Measurements from ENCODE around the gene SORCS2. TPM values are rescaled to one million over a fixed set of nuclear protein-coding genes. Genes with fewer than 3 reads are reported as not detected.

The SORCS2 gene
- total RNA-seq, 2 donors from 2014 or later = 0.68 to 0.92 TPM

DNA sequence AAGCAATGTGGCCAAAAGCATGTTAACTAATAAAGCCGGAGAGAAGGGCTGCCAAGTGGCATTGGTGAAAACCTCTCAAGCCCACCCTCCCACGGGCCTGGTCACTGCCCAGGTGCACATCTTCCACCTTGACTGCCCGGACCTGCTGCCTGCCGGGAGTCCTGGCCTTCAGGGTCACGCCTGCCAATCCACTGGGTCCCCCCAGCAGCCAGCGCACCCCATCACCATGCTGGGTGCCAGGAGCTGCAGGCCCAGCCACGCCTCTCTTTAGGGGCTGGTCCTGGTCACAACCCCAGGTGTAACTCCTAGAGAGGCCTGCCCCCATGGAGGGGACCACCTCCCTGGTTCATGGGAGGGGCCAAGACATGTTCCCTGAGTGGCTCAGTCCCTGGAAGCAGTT, 176.0 kb downstream of the SORCS2 start:
- ATAC-seq (ENCODE audit: insufficient number of reproducible peaks, low FRiP score, low read depth) (no peak), DNase-seq (ENCODE audit: low spot score) (no peak)
- no peaks in the 10 kb centered on the region for H3K9me3 ChIP-seq
- TF ChIP-seq, protein P1, sequence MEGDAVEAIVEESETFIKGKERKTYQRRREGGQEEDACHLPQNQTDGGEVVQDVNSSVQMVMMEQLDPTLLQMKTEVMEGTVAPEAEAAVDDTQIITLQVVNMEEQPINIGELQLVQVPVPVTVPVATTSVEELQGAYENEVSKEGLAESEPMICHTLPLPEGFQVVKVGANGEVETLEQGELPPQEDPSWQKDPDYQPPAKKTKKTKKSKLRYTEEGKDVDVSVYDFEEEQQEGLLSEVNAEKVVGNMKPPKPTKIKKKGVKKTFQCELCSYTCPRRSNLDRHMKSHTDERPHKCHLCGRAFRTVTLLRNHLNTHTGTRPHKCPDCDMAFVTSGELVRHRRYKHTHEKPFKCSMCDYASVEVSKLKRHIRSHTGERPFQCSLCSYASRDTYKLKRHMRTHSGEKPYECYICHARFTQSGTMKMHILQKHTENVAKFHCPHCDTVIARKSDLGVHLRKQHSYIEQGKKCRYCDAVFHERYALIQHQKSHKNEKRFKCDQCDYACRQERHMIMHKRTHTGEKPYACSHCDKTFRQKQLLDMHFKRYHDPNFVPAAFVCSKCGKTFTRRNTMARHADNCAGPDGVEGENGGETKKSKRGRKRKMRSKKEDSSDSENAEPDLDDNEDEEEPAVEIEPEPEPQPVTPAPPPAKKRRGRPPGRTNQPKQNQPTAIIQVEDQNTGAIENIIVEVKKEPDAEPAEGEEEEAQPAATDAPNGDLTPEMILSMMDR (IDR thresholded peaks at IDR 0.05) = no peak
- H3K27ac ChIP-seq = no peak overlapping the region
- H3K4me1 ChIP-seq (ENCODE audit: control insufficient read depth in 1 of 2, low read depth in 2 of 2) = peaks cover 0 to 15% of the 10 kb centered on the region in 2 donors
- no peaks in the 10 kb centered on the region for H3K36me3 ChIP-seq
- peaks cover 7% of the 10 kb centered on the region for H3K27me3 ChIP-seq (replicated peaks; ENCODE audit: insufficient read depth)
- H3K4me3 ChIP-seq = no peak overlapping the region

DNA sequence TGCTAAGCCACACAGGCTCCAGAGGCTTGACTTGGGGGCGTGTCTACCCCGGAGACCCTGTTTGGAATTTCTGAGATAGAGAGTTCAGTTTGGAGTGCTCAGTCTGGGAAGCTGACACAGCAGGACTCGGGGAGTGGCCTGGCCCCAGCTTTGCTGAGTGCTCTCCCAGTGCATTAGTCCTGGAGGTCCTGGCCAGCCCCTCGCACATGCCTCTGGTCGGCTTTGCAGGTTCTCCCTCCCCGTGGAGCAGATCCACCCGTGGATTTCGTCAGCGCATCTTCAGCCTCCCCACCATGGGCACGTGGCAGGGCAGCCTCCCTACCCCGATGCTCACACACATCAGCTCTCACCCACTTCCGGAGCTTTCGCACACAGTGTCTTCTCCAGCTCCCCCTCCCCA, 177.2 kb downstream of the SORCS2 start:
- no peak overlapping the region for H3K27ac ChIP-seq

GRCh38 chr4:7370038-7370437, 177.7 kb downstream of the SORCS2 start:
- no peaks in the 10 kb centered on the region for H3K9me3 ChIP-seq
- TF ChIP-seq, protein P1 (IDR thresholded peaks at IDR 0.05) = no peak
- no peaks in the 10 kb centered on the region for H3K36me3 ChIP-seq
- peaks cover 7% of the 10 kb centered on the region for H3K27me3 ChIP-seq (replicated peaks; ENCODE audit: insufficient read depth)
- H3K27ac ChIP-seq = no peak overlapping the region
- H3K4me3 ChIP-seq = no peak overlapping the region
- peaks cover 0 to 15% of the 10 kb centered on the region in 2 donors for H3K4me1 ChIP-seq (ENCODE audit: control insufficient read depth in 1 of 2, low read depth in 2 of 2)
- DNase-seq (ENCODE audit: low spot score) (no peak), ATAC-seq (ENCODE audit: insufficient number of reproducible peaks, low FRiP score, low read depth) (no peak)

More for the DNA sequence above, 177.2 kb downstream of the SORCS2 start:
- no peak for ATAC-seq (ENCODE audit: insufficient number of reproducible peaks, low FRiP score, low read depth)
- DNase-seq (ENCODE audit: low spot score) = no peak
- Histone ChIP-seq H3K4me3 (no peak overlapping the region), H3K4me1 (ENCODE audit: control insufficient read depth in 1 of 2, low read depth in 2 of 2) (peaks cover 0 to 15% of the 10 kb centered on the region in 2 donors), H3K27me3 (replicated peaks; ENCODE audit: insufficient read depth) (peaks cover 7% of the 10 kb centered on the region), H3K36me3 (no peaks in the 10 kb centered on the region), H3K9me3 (no peaks in the 10 kb centered on the region)
- TF ChIP-seq, protein P1 (IDR thresholded peaks at IDR 0.05) = no peak

GRCh38 chr4:7371210-7371941, 179.0 kb downstream of the SORCS2 start:
- DNase-seq (ENCODE audit: low spot score) (no peak), ATAC-seq (ENCODE audit: insufficient number of reproducible peaks, low FRiP score, low read depth) (no peak)
- H3K9me3 ChIP-seq = no peaks in the 10 kb centered on the region
- TF ChIP-seq, protein P1 (IDR thresholded peaks at IDR 0.05) = no peak
- no peak overlapping the region for H3K4me3 ChIP-seq
- no peak overlapping the region for H3K27ac ChIP-seq
- H3K36me3 ChIP-seq = no peaks in the 10 kb centered on the region
- H3K4me1 ChIP-seq (ENCODE audit: control insufficient read depth in 1 of 2, low read depth in 2 of 2) = peaks cover 0 to 19% of the 10 kb centered on the region in 2 donors
- H3K27me3 ChIP-seq (replicated peaks; ENCODE audit: insufficient read depth) = peaks cover 7% of the 10 kb centered on the region

- Histone ChIP-seq H3K27ac (no peak overlapping the region), H3K4me1 (ENCODE audit: control insufficient read depth in 1 of 2, low read depth in 2 of 2) (peaks cover 0 to 24% of the 10 kb centered on the region in 2 donors), H3K9me3 (no peaks in the 10 kb centered on the region), H3K27me3 (replicated peaks; ENCODE audit: insufficient read depth) (no peaks in the 10 kb centered on the region), H3K36me3 (no peaks in the 10 kb centered on the region), H3K4me3 (no peak overlapping the region)
- TF ChIP-seq, protein P1 (IDR thresholded peaks at IDR 0.05) = no peak
- no peak for ATAC-seq (ENCODE audit: insufficient number of reproducible peaks, low FRiP score, low read depth)
- DNase-seq (ENCODE audit: low spot score) = no peak
These were observed 180.3 kb downstream of the SORCS2 start for GRCh38 chr4:7372673-7373072.
